Measurements from ENCODE around the gene PRMT7. TPM values are rescaled to one million over a fixed set of nuclear protein-coding genes. Genes with fewer than 3 reads are reported as not detected.

PRMT7 gene, protein sequence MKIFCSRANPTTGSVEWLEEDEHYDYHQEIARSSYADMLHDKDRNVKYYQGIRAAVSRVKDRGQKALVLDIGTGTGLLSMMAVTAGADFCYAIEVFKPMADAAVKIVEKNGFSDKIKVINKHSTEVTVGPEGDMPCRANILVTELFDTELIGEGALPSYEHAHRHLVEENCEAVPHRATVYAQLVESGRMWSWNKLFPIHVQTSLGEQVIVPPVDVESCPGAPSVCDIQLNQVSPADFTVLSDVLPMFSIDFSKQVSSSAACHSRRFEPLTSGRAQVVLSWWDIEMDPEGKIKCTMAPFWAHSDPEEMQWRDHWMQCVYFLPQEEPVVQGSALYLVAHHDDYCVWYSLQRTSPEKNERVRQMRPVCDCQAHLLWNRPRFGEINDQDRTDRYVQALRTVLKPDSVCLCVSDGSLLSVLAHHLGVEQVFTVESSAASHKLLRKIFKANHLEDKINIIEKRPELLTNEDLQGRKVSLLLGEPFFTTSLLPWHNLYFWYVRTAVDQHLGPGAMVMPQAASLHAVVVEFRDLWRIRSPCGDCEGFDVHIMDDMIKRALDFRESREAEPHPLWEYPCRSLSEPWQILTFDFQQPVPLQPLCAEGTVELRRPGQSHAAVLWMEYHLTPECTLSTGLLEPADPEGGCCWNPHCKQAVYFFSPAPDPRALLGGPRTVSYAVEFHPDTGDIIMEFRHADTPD
- total RNA-seq, result 66.4 and 77.4 TPM in 2 replicates

DNA sequence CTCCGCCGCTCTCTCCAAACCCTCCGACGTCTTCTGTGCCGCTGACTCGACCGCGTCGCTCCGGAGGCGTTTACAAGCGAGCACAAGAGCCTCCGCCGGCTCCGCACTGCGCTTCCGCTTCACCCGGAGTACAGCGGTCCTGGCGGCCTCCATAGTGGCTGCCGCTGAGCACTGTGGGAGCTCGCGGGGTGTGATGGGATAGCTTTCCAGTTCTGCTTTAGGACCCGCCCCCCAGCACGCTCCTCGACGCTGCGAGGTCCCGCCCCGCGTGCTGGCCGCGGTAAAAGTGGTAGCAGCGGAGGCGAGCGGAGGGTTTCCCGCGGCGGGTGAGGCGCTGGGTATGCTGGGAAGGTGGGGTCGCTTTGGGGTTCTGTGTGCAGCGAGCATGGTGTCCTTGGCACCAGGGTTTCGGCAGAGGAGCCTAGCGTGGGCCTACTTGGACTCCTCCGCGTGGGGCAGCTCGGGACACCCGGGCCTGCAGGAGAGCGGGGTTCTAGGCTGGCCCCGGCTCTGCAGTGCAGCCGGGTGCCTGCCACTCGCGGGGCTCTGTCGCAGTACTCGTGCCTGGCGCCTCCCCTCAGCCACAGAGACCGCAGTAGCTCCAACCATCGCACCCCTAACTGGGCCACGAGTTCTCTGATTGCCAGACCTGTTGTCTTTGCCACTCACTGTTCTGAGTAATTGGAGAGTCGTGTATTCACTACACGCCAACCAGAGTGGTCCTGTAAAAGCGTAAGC is at the start of gene PRMT7, which contains the start of gene SLC7A6OS:
PRMT7 (plus strand) TSS at position 246 of the 738 bp plus-strand sequence. CDS start 4,961 bp downstream, outside the sequence.
SLC7A6OS (minus strand) TSS at position 173 of the 738 bp plus-strand sequence; CDS start at position 153, 20 bp downstream.
- intact Hi-C loops (cut with micrococcal nuclease), result loop anchor here (1.0 to 10.0 kb wide), 18 partner anchors 8 to 1028 kb away; partner anchors contain the start of genes CENPT, COG8, CTCF and GFOD2

DNA sequence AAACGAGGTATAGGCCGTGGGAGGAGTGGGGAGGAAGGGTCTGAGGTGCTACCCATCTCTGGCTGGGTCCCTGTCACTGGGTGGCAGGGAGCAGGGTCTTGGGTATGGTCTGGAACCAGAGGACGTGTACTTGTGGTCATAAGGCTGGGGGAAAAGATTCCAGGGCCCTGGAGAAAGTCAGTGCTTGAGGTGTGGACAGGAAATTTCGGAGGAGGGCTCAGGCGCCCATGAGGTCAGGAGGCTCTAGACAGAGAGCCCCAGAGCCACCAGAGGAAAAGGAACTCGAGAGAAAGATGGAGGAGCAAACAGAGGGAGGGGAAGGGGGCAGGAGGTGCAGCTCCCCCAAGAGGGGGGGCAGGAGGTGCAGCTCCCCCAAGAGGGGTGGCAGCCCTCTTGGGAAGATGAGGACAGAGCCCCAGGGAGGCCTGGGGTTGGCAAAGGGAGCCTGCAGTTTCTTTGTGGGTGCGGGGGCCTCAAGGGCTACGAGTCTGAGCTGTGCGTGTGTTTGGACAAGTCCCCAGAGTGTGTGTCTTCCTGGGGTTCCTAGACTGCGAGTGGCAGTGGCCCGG is 47.2 kb upstream of the PRMT7 start:
- intact Hi-C loops (cut with micrococcal nuclease), result loop anchor here (1.0 to 10.0 kb wide), 4 partner anchors 18 to 1071 kb away; partner anchors contain the start of genes COG8, NIP7, PDF and PLA2G15

DNA sequence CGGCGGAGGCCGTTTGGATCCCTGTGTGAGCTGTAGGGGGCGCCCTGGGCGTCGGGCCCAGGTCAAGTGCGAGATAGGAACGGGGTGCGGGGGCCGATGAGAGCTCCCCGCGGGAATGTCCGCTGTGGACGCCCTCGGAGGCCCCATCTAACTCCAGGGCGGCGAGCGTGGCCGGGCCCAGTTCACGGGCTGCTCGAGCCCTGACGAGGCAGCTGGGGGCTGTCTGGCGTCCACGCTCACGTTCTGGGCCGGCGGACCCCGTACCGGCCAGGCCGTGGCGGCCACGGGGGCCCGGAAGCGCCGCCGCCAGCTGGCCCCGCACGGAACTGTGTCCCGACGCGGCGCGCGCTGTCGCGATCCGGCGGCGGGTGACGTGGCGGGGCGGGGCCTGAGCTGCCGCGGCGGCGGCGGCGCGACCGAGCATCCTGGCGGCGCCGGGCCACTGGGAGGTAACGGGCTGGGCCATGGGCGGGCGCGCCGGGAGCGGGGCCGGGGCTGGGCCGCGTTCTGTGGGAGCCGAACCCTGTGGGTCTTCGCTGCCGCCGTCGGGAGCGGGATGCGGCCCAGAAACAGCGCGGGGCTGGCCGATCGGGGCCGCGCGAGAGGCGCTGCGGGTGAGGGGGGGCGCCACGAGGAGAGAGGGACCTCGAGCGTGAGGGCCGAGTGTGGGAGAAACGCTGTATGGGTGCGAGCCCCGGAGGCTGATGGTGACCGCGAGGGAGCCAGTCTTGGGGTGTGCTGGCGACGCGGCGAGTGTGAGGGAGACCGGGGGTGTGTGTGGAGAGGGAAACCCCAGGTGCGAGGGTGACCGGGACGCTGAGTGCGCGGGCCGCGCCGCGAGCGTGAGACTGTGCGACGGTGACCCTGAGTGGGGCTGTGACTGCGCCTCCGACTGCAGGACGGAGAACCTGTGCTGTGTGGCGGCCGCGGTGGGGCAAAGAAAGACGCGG is 46.4 kb upstream of the PRMT7 start, which contains the start of gene SLC7A6:
SLC7A6 (plus strand) TSS at position 399 of the 950 bp plus-strand sequence. CDS start 10,201 bp downstream, outside the sequence.
- intact Hi-C loops (cut with micrococcal nuclease), result loop anchor here (1.0 to 10.0 kb wide), 7 partner anchors 11 to 1070 kb away; partner anchors contain the start of genes COG8, NIP7, PDF and PLA2G15

DNA sequence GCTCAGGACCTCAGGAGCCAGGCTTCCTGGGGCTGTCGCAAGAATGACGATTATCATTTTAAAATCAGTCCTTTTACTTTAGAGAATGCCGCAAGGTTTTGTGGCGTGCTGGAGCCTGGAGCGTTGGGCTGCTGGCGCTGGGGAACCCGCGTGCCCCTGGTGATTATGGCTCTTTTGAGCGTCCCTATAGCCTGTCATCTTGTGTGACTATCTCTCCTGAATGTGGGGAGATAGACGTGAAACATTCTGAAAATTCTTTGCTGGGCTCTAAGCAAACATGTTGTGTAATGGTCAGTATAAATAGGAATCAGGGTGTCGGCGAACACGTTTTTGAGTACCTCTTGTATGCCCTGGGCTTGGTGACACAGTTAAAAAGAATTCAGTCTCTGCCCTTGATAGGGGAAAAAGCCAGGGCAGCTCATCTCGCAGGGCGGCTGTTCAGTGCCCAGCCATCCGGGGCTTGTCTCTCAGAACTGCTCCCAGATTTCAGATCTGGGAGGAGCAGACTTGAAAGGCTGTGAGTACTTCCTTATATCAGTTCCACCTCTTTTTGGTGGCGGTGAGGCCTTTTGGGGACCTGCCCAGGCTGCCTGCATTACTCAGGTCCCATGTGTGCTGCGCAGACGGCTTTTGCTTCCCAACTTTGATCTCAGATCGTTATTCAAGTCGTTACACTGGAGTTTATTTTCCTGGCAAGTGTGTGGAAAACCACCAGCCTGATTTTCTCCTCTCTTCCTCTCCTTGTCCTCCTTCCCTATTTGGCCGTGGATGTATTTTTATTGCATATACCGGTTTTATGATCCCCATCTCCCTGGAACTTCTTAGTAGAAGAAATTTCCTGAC is 45.5 kb upstream of the PRMT7 start:
- intact Hi-C loops (cut with micrococcal nuclease), result loop anchor here (1.0 to 10.0 kb wide), 5 partner anchors 10 to 1070 kb away; partner anchors contain the start of genes COG8, NIP7 and PDF

DNA sequence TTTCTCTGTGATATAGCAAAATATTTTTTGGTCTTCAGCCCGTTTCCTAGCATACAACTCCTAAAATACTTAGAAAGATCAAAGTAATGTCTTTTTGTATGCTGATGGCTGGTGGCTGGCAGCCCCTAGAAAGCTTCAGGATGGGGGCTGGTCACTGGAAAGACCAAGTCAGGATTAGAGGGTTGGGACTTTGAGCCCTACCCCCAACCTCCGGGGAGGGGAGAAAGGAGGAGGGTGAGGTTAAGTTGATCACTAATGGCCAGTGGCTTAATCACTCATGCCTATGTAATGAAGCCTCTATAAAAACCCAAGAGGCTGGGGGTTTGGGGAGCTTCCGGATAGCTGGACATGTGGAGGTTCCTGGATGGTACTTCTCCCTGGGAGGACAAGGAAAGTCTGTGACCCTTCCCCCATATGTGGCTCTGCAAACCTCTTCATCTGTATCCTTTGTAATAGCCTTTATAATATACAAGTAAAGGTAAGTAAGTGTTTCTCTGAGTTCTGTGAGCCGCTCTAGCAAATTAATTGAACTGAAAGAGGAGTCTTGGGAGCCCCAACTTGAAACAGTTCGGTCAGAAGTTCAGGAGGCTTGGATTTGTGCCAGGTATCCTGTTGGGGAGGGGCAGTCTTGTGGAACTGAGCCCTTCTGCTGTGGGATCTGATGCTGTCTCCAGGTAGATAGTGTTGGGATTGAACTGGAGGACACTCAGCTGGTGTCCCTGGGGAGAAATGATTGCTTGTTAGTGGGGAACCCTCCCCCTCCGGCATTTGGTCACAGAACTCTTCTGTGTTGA is 43.0 kb upstream of the PRMT7 start:
- intact Hi-C loops (cut with micrococcal nuclease), result loop anchor here (10.0 kb wide), 1 partner anchor 1067 kb away; the partner anchor contains the start of genes COG8, NIP7 and PDF

DNA sequence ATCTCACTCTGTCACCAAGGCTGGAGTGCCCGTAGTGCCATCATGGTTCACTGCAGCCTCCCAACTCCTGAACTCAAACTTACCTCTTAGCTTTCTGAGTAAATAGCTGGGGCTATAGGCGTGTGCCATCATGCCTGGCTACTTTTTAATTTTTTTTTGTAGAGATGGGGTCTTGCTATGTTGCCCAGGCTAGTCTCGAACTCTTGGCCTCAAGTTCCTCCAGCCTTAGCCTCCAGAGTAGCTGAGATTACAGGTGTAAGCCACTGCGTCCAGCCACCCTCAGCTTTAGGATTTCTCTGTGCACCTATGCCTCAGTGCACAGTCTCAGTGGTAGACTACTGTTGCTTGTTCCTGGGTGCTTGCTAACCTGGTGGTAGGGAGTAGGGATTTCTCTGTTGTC is 41.0 kb upstream of the PRMT7 start:
- intact Hi-C loops (cut with micrococcal nuclease), result loop anchor here (10.0 kb wide), 1 partner anchor 1065 kb away; the partner anchor contains the start of genes COG8, NIP7 and PDF

DNA sequence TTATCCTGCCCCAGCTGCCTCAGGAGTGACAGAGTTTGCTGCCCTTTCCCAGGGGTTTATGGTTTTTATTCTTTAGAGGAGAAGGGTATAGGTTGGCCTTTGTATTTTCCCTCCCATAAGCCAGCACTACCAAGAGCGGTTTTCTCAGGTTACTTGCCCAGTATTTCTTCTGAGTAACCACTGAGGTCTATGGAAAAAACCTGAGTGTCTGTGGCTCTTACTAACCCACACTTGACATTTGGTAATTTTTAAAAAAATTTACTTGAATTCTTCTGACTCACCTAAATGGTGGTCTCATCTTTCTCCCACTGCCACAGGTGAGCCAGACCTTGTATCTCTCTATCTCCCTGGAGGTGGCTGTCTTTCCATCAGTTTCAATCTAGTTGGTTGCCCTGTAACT is 40.5 kb upstream of the PRMT7 start:
- intact Hi-C loops (cut with micrococcal nuclease), result no loop called here

DNA sequence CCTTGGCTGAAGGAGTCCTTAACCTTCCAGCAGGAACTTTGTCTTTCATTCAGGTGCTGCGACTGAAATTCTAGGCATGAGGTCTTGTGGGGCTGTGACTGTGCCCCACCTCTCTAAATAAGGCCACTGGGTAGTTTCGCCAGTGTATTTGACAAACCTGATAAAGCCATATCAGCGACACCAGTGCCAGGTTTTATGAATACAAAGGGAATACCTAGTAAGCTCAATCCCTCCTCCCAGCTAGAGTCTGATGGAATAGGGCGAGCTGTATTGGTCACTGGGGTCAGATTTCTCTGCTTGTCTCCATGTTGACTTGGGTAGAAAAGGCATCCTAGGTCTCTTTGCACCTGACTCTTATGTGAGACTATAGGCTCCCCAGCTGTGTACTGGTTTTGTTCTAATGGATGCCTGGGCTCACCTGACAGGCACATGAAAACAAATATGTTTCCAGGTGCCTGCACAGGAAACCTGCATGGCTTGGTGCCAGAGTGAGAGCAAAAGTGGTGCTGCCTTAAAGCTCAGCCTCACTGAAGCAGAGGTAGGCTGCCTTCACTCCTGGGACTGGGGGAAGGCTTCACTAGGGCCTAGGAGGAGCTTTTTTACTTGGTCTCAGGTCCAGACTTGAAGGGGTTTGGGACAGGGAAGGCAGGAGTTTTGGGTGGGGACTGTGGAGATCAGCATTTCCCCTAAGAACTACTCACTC is 38.2 kb upstream of the PRMT7 start:
- intact Hi-C loops (cut with micrococcal nuclease), result loop anchor here (1.0 kb wide), 1 partner anchor 9 kb away; no protein-coding TSS in a partner anchor

DNA sequence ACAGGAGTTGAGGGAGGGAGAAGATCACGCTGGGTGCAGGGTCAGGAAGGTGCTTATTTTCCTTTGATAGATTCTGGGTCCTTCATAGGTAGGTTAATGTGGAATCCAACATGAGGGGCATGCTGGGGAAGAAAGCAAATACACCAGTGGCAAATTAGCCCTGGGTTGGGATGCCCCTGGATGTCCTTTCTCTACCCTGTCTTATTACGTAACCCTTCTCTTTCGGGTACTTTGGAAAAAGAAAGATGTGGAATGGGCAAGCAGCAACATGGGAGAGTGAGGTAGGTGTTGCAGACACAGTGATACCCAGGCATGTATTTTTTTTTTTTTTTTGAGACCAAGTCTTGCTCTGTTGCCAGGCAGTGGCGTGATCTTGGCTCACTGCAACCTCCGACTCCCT is 37.4 kb upstream of the PRMT7 start:
- intact Hi-C loops (cut with micrococcal nuclease), result loop anchor here (1.0 kb wide), 1 partner anchor 8 kb away; no protein-coding TSS in a partner anchor

DNA sequence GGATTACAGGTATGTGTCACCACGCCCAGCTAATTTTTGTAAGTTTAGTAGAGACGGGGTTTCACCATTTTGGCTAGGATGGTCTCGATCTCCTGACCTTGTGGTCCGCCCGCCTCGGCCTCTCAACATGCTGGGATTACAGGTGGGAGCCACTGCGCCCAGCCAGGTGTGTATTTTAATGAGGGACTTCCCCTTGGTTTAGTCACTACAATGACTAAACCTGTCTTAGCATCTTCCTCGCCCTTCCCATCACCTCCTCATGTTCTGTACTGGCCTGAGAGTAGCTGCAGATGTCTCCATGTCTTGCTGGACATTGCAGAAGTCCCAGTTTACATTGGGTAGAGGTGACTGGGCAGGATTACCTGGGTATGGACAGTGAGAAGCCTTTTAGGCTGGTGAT is 36.9 kb upstream of the PRMT7 start:
- intact Hi-C loops (cut with micrococcal nuclease), result loop anchor here (1.0 kb wide), 1 partner anchor 7 kb away; no protein-coding TSS in a partner anchor

DNA sequence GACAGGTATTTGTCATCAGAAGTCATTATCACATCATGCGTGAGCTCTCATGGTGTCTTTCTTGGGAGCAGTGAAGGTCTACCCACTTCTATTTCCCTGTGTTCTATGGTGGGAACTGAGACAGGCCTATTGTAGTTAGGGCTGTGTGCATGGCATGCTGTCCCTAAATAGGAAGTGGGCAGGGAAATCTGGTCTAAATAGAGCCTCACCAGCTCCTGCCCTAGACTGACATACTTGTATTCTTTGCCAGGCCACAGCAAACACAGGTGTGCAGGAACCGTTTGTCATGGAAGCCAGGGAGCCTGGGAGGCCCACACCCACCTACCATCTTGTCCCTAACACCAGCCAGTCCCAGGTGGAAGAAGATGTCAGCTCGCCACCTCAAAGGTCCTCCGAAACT is 36.4 kb upstream of the PRMT7 start:
- intact Hi-C loops (cut with micrococcal nuclease), result no loop called here

DNA sequence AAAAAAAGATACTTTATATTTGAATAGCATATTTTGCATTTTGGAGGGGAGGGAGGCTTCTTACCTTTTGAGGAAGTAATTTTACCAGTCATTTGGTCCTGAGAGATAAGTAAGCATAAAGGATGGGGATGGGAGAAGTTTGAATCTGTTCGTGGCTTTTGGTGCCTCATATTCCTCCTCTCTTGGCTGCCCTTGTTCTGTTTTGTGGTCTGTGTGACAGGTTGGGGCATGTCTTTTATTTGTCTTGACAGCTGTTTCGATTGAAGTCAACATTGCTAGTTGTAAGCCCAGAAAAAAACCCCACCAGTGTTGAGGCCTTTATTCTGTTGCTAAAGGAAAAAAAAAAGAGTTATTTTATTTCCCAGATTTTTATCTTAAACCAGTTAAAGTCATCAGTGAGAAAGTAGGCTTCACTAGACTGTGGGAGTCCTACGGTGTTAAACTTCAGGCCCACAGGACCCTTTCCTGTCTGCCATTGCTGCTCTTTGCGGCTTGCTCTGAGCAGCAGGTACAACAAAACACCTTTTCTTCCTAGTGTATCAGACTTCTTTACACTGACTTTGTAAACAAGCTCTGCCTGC is 35.1 kb upstream of the PRMT7 start:
- intact Hi-C loops (cut with micrococcal nuclease), result loop anchor here (1.0 kb wide), 4 partner anchors 9 to 35 kb away; partner anchors contain the start of gene SLC7A6OS

DNA sequence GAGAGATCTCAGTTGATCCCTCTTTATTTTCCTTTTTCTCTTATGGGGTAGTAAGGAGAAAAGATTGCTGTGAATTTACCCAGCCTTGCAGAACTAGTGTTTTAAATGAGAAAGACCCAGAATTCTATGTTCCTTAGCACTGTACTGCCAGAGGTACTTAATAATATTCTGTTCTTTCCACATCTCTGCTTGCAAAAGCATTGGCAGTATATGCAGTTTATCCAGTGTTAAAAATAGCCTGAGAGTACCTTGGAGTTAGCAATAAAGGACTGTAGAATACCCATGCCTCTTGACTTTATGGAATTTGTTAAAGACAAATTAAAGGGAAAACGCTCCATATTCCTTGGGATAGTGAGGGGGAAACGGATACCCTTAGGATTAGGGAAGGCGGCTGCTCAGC is 34.6 kb upstream of the PRMT7 start:
- intact Hi-C loops (cut with micrococcal nuclease), result loop anchor here (1.0 kb wide), 3 partner anchors 8 to 34 kb away; partner anchors contain the start of gene SLC7A6OS

DNA sequence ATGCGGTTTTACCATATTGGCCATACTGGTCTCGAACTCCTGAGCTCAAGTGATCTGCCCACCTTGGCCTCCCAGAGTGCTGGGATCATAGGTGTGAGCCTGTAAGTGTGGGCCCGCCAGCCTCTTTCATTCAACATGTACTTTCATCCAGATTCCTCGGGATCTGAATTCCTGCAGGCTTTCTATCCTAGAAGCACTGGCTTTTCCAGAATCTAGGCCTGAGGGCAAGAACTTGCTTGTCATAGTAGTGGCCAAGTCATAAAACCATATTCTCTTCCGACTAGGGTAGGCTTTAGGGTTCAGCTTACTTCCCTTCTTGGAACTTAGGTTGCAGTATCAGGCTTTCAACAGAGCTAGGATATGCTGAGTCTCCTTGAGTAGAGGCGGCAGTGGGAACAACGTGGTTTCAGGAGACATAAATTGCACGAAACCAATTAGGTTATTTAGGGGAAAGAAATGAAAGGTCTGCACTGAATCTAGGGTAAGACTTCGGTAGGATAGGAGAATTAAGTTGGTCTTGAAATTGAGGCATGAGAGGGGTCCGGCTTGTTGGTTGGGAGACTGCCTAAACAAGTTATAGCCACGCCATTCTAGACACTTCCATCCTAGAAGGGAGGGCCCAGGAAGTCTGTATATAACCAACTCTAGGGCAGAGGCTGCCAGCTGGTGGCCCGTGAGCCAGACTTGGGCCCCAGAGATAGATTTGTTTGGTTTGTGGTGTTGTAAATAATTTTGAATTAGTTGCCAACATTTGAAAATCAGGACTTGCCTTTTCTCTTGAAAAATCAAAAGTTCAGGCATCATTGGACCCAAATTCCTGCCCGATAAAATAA is 30.9 kb upstream of the PRMT7 start:
- intact Hi-C loops (cut with micrococcal nuclease), result no loop called here

DNA sequence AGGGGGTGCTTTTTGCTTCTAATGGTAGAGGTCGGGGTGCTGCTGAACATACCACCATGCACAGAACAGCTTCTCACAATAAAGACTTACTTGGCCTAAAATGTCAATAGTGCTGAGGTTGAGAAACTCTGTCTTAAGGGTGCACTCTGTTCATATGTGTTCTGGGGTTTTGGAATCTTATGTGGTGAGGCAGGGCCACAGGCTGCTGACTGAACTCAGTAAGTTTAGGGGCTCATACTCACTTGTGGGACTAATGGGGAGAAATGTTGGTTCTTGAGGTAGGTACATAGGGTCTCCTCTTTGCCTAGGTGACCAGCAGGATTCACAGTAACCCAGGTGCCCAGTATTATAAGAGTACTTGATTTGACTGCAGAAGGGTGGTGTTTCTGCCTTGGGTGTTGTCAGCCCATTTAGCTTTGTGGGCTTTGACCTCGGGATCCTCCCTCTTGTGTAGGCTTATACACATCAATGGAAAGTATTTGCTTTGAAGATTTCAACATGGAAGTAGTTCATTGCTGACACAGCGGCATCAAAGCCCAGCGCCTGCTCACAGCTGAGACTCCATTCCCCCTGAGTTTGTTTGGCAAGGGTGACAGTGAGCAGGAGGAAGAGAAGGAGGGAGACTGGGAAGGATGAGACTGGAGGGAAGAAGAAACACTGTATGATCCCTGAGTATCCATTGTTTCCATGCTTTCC is 29.3 kb upstream of the PRMT7 start:
- intact Hi-C loops (cut with micrococcal nuclease), result loop anchor here (1.0 kb wide), 1 partner anchor 8 kb away; no protein-coding TSS in a partner anchor
